Measurements from ENCODE around the gene CAMK1G.

- TF ChIP-seq CTCF (IDR thresholded peaks at IDR 0.05) (no peak), POLR2A (IDR thresholded peaks at IDR 0.05) (no peak), EP300 (IDR thresholded peaks at IDR 0.05) (peak in 1 of 2 donors; percentile 14)
These were observed 65.6 kb downstream of the CAMK1G start for GRCh38 chr1:209648931-209649776.
